GM18867 (cell line): ENCODE data around the gene ERRFI1.
"Not testable (repeated sequence)": the region's sequence is repeated elsewhere in the genome, so short reads cannot be mapped to it uniquely, and the experiment has no call there.

Experiments used
- ATAC-seq: cut with Tn5 transposase; IDR thresholded peaks from one replicate; pipeline ENCODE4 v1.9.1; 2021; ENCODE audit warnings: mild to moderate bottlenecking, moderate library complexity; ENCODE audit not compliant: unreplicated experiment

ERRFI1 gene, protein sequence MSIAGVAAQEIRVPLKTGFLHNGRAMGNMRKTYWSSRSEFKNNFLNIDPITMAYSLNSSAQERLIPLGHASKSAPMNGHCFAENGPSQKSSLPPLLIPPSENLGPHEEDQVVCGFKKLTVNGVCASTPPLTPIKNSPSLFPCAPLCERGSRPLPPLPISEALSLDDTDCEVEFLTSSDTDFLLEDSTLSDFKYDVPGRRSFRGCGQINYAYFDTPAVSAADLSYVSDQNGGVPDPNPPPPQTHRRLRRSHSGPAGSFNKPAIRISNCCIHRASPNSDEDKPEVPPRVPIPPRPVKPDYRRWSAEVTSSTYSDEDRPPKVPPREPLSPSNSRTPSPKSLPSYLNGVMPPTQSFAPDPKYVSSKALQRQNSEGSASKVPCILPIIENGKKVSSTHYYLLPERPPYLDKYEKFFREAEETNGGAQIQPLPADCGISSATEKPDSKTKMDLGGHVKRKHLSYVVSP

DNA sequence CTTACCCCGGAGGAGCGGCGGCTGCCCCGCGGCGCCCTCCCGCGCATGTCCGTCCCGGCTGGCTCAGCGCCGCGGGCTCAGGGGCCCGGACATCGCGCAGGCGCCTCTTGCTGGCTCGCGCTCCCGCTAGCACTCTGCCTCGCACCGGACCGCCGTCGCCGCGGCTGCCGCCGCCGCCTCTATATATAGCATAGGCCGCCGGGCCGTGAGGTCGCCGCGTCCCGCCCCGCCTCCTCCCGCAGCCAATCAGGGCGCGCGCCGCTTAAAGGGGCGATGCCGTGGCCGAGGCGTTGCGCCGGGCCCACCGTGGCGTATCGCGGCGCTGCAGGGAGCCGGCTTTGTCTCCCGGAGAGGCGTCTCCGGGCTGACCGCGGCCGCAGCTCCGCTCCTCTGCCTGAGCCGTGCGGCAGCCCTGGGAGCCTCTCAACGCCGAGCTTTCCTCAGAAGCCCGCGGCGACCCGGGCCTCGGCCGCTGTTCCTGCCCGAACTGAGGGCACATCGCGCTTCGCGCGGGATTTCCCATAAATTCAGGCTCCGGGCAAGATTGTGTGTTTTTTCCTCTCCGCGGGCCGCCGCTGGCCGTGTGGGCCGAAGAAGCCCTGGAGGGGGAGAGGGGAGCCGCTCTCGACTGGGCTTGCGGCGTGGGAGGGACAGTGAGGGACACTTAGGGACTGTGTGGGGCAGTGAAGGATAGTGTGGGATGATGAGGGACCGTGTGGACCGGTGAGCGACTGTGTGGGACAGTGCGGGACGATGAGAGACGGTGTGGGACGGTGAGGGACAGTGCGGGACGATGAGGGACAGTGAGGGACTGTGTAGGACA lies at the start of gene ERRFI1:
Gene ERRFI1, minus strand, starts transcription at position 157 of the 823 bp plus-strand sequence. CDS start 10,690 bp downstream, outside the sequence.
- peak; percentile 89 for ATAC-seq

DNA sequence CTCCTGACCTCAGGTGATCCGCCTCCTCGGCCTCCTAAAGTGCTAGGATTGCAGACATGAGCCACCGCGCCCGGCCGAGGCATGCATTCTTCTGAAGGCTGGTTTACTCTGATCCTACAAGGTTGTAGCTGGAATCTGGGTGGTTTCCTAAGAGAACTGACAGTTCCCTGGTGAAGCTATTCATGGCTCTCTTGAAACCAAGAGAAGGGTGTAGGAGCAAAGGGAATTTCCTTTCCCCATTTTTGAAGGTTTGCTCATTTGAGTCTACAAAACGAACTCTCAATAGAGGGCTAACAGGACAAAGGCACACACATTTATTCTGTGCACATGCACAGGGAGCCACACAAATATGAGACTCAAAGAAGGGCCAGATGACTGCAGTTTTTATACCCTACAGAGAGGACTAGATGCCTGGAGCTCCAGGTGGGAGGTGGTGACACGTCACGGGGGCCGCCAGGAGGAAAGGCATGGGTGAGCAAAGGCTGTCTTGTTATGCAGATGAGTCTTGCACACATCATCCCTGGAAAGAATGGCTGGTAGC lies 49.5 kb upstream of the ERRFI1 start:
- no peak for ATAC-seq

DNA sequence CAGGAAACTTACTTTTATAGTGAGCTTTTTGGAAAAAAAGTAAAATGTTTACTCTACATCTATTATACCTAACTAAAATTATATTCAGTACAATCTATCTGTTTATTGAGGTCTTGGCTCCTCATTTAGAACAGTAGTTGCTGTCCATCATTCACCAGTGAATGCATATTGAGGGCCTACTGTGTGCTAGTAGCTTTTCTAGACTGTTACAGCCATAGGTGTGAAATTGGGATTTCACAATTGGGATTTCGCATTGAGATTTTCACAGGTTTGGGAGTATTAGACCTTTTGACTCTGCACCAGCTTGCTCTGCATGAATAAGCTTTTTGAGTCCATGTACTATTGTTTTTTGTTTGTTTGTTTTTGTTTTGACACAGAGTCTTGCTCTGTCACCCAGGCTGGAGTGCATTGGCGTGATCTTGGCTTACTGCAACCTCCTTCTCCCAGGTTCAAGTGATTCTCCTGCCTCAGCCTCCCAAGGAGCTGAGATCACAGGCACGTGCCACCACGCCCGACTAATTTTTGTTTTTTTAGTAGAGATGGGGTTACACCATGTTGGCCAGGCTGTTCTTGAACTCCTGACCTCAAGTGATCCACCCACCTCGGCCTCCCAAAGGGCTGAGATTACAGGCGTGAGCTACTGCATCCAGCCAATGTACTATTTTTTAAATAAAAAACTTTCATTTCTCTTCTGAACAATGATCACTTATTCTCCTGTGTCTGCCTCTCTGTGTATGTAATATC lies 47.2 kb upstream of the ERRFI1 start:
- no peak for ATAC-seq

DNA sequence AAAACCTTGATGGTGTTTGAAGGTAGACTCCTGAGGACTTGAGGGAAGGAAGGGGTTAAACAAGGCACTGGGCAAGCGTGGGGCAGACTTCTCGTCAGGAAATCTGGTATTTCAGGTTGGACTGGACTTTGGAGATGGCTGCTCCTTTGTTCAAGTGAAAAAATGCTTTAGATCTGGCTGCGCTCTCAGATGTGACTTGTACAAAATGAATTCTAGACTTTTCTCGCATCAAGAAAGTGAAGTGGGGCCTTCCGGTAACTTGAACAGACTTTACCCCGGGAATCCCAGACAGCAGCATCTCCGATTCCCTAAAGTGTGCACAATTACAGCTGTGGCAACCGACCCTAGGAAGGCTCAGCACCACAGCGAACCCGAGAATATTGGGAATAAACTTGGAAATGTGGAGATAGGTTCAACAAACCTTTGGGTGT lies 44.3 kb upstream of the ERRFI1 start:
- no peak for ATAC-seq

DNA sequence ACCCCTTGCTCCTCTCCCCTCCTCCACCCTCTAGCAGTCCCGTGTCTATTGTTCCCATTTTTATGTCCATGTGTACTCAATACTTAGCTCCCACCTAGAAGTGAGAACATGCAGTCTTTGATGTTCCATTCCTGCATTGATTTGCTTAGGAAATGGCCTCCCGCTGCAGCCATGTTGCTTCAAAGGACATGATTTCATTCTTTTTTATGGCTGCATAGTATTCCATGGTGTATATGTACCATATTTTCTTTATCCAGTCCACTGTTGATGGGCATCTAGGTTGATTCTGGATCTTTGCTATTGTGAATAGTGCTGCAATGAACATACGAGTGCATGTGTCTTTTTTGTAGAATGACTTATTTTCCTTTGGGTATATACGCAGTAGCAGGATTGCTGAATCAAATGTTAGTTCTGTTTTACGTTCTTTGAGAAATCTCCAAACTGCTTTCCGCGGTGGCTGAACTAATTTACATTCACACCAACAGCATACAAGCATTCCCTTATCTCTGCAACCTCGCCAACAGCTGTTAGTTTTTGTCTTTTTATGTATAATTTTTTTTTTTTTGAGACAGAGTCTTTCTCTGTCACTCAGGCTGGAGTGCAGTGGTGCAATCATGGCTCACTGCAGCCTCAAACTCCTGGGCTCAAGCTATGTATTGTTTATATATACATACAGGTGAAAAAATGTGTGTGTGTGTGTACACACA lies 43.7 kb upstream of the ERRFI1 start:
- not testable (repeated sequence) for ATAC-seq

DNA sequence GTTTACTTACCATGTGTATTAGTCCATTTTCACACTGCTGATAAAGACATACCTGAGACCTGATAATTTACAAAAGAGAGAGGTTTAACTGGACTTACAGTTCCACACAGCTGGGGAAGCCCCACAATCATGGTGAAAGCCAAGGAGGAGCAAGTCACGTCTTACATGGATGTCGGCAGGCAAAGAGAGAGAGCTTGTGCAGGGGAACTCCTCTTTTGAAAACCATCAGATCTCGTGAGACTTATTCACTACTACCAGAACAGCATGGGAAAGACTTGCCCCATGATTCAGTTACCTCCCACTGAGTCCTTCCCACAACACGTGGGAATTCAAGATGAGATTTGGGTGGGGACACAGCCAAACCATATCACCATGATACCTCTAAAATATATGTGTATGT lies 39.3 kb upstream of the ERRFI1 start:
- no peak for ATAC-seq

DNA sequence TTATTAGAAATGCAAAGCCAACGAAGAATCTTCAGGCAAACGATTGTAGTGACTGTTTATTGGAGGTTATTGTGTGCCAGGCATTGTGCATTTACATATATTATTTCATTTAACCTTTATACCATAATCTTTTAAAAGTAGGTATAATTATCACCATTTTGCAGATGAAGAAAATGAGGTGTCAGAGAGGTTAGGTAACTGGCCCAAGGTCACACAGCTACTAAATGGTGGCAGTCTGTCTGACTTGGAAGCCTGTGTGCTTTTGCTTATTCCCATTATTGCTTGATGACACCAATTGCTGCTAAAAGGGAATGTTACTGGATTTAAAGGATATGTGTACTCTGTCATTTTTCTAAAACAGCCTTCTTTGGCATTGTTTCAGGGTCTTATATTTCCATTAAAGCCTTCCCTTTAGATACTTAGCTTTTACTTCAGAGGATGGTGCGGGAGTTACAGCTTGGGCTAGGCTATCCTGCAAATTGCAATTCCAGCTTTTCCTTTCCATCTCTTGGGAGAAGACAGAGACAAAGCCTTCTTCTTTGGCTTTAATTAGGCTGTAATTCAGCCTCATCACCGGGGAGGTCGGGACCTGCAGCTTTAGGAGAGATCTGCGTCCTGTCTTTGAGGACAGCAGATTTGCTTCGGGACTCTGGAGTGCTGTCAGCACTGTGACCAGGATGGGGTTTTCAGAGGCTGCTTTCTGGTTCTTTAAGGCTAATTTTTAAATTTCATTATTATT lies 37.4 kb upstream of the ERRFI1 start:
- no peak for ATAC-seq

DNA sequence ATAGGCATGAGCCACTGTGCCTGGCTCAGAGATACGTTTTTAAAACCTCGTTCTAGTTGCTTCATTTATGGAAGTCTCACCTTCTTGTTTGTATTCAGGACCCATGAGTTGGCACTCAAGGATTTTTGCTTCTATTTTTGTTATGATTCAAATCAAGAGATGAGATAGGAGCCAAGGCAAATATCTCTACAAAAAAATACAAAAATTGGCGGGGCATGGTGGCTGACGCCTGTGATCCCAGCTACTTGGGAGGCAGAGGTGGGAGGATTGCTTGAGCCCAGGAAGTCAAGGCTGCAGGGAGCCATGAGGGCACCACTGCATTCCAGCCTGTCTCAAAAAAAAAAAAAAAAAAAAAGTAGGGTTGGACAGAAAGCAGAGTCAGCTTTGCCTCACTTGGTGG lies 36.8 kb upstream of the ERRFI1 start:
- no peak for ATAC-seq

DNA sequence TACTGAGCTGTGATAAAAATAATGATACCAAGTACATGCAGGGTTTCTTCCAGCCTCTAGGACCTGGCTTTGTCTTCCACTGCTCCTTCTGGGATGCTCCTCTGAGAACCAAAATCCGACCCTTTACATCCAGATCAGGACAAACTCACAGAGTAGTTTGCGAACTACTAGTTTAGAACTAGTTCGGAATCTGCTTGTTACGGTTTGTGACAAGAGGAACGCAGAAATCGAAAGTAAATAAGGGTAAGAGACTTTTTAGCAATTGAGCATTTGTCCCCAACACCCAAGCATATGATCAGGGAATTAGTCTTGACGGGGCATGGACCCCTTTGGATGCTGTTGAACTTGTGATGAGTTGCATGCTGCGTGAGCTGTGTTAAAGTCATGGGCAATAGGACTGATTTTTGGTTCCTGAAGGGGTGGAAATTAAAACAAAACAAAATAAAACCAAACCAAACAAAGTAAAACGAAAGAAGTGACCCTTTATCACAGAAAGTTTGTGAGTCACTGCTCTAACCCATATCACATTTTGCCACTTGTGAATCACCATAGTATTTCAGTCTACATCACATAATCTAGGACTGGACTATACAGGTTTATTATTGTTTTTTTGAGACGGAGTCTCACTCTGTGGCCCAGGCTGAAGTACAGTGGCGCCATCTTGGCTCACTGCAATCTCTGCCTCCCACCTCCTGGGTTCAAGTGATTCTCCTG lies 35.7 kb upstream of the ERRFI1 start:
- no peak for ATAC-seq

DNA sequence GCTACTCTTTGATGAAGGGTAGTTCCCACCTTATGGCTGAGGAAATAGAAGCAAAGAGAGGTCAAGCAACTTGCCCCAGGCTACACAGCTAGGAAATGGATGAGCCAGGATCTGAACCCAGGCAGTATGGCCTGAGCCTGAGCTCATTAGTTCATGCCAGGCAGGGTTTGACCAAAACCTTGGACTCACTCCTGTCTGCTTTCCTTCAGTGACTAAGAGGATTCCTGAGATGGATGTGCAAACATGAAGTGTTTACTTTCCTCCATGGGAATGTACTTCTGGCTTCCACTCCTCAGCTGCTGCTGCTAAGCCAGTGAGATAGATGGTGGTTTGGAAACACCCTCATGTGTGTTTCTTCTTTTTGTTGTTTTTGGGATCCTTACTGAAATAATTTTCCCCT lies 35.1 kb upstream of the ERRFI1 start:
- no peak for ATAC-seq

DNA sequence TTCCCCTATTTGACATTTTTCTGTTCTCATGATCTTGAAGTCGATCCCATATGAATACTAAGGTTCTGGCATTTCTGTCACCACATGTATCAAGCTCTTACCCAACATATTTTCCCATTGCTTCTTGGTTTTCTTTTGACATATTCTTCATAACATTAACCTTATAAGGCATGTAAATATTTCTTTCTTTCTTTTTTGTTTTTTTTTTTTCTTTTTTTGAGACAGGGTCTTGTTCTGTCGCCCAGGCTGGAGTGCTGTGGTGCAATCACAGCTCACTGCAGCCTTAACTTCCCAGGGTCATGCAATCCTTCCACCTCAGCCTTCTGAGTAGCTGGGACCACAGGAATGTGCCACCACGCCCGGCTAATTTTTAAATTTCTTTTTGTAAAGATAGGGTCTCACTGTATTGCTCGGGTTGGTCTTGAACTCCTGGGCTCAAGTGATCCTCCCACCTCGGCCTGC lies 33.1 kb upstream of the ERRFI1 start:
- ATAC-seq = no peak

DNA sequence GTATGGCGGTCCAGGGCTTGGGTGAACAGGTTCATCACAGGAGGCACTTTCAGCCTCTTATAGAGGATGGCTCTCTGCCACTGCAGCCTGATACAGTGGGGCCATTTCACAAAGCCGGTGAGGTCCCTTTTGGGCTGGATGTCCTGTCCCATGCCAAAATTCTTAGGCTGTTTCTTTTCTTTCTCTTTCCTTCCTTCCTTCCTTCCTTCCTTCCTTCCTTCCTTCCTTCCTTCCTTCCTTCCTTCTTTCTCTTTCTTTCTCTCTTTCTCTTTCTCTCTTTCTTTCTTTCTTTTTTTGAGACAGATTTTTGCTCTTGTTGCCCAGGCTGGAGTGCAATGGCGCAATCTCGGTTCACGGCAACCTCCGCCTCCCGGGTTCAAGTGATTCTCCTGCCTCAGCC lies 31.7 kb upstream of the ERRFI1 start:
- ATAC-seq = not testable (repeated sequence)

DNA sequence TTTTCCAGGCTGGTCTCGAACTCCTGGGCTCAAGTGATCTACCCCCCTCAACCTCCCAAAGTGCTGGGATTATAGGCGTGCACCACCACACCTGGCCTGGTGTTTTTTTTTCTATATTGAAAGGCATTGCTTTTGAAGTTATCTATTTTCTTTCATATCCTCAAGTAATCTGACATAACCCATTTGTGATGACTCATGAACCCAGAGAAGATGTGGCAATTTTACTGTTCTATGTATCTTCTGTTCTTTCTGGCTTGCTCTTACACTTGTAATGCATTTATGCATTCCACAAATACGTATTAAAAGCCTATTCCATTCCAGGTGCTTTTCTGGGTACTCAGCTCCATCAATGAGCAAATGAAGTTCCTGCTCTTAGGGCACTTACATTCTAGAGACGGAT lies 29.9 kb upstream of the ERRFI1 start:
- no peak for ATAC-seq

DNA sequence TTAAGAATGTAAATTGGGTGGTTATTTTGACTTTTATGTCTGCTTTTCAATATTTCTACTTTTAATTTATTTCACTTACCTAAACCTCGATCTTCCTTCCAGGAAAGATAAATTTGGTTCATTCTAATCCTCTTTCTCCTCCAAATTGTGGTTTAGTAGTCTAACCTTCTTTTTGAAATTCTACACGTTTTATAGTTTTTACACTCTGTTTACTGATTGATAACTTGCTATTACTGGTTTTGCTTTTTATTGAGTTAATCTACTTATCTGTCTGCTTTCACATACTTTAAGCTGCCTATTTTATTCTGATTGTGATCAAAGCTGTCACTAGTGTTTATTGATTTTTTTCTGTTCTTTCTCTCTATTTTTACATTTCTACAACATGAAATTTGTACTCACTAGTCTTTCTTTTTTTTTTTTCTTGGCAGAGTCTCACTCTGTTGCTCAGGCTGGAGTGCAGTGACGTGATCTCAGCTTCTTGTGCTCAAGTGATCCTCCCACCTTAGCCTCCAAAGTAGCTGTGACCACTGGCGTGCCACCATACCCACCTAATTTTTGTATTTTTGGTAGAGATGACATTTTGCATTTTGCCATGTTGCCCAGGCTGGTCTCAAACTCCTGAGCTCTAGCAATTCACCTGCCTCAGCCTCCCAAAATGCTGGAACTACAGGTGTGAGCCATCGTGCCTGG lies 27.9 kb upstream of the ERRFI1 start:
- ATAC-seq = no peak

DNA sequence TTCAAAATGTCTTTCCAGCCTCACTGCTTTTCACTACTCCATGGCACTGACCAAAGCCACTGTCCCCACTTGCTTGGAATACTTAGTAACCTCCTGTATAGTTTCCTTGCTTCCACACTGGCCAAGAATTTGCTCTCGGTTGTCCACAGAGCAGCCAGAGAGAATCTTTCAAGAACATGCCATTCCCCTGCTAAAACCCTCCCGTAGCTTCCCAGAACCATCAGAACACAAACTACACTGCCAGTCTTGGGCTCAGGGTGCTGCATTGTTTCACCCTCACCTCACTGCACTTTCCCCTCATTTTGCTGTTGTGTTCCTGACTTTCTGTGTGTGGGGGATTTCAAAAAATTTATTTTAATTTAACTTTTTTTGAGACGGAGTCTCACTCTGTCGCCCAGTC lies 25.5 kb upstream of the ERRFI1 start:
- no peak for ATAC-seq

DNA sequence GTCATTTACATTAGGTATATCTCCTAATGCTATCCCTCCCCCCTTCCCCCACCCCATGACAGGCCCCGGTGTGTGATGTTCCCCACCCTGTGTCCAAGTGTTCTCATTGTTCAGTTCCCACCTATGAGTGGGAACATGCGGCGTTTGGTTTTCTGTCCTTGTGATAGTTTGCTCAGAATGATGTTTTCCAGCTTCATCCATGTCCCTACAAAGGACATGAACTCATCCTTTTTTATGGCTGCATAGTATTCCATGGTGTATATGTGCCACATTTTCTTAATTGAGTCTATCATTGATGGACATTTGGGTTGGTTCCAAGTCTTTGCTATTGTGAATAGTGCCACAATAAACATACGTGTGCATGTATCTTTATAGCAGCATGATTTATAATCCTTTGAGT lies 23.1 kb upstream of the ERRFI1 start:
- ATAC-seq = not testable (repeated sequence)

DNA sequence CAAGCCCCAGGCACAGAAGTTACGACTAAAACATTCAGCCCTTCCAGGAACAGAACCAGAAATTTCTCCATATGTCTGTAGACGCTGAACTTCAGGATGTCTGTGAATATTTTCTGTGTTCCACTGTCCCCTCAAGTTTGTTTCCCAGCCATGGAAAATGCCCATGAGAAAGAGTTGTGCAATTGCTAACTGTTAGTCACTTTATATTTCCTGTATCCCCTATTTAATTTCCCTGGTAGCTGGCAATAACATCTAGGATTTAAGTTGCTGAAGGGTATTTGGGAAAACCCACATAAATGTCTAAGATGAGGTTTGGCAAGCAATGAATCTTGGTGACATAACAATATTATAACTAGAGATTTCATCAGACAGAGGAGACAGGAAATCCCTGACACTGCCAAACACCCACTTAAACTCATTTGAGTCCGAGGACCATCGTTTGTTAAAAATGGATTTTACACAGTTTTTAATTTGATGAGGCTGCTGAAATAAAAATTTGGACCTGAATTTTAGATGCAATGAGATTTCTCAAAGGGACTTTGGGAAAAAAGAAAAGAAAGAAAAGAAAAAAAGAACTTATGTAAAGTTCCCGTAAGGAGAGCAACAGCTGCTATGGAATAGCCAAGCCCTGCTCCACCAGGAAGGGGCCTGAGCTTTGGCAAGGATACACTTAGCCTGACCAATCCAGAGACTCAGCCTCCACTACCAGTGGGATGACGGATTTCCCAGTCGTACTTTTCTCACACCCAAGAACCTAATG lies 21.8 kb upstream of the ERRFI1 start:
- no peak for ATAC-seq

DNA sequence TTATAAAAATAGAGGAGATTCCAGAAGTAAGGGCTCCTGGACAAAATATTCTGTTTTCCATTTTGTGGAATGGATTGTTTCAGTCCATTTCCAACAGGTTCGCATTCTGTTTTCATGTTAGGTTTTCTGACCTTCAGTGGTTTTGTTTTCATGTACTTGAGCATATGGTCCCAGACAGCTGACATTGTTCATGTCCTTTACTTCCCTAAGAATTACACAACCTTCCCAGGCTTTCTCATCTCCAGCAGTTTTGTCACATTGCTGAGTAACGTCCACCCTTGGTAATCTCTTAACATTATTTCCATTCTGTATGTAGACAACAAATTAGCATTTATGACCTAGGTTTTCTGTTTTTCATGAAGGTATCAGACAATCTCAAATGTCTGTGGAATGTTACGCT lies 21.0 kb upstream of the ERRFI1 start:
- no peak for ATAC-seq
